AG04450 (cell line): ENCODE results near the gene RALY. TPM values are rescaled to one million over a fixed set of nuclear protein-coding genes. Genes with fewer than 3 reads are reported as not detected.
"Not testable (repeated sequence)": the region's sequence is repeated elsewhere in the genome, so short reads cannot be mapped to it uniquely, and the experiment has no call there.

Source experiments
- CTCF ChIA-PET: fragments of 300-600, 350-600 bp; formaldehyde crosslinking; extraction: SDS; loops from one replicate; lab custom pipeline; 2022; ENCODE audit warnings: antibody characterized with exemption, inconsistent platforms; lab: Charles Lee
- POLR2A ChIA-PET: fragments of 350-600 bp; formaldehyde crosslinking; extraction: SDS; loops from one replicate; lab custom pipeline; 2021; ENCODE audit warnings: antibody characterized with exemption, inconsistent platforms; lab: Yijun Ruan, JAX
- DNase-seq: peaks from one replicate; pipeline ENCODE4 v3.0.0-alpha.2; 2011; ENCODE audit warnings: low read depth, low spot score
- H3K27ac ChIP-seq: one replicate; pipeline ENCODE4 v1.5.1; 2012; ENCODE audit warnings: low read depth, low read length, control low read depth
- H3K27me3 ChIP-seq: one replicate; pipeline ENCODE4 v1.6.0; 2012; ENCODE audit warnings: low read length; ENCODE audit not compliant: control insufficient read depth, insufficient read depth
- H3K4me3 ChIP-seq: 2 replicates; pipeline ENCODE4 v1.5.1; 2011; ENCODE audit warnings: mild to moderate bottlenecking, low read depth, low read length, control low read depth
- H3K9me3 ChIP-seq: 2 replicates; pipeline ENCODE4 v1.5.1; 2012; ENCODE audit warnings: low read length; ENCODE audit not compliant: control insufficient read depth, insufficient read depth
- CTCF ChIP-seq: IDR thresholded peaks from 2 replicates; pipeline ENCODE4 v1.5.1; 2011; ENCODE audit warnings: low read depth, low read length, control low read depth, inconsistent platforms
- polyA plus RNA-seq: library from polyadenylated mRNA; depleted of rRNA; stranded (reverse); fragments of >200 nt; gene quantifications from 2 replicates; pipeline ENCODE4 v1.2.3, GENCODE V29; 2011

The RALY gene
- polyA plus RNA-seq, 1 experiment: 79.2 TPM

DNA sequence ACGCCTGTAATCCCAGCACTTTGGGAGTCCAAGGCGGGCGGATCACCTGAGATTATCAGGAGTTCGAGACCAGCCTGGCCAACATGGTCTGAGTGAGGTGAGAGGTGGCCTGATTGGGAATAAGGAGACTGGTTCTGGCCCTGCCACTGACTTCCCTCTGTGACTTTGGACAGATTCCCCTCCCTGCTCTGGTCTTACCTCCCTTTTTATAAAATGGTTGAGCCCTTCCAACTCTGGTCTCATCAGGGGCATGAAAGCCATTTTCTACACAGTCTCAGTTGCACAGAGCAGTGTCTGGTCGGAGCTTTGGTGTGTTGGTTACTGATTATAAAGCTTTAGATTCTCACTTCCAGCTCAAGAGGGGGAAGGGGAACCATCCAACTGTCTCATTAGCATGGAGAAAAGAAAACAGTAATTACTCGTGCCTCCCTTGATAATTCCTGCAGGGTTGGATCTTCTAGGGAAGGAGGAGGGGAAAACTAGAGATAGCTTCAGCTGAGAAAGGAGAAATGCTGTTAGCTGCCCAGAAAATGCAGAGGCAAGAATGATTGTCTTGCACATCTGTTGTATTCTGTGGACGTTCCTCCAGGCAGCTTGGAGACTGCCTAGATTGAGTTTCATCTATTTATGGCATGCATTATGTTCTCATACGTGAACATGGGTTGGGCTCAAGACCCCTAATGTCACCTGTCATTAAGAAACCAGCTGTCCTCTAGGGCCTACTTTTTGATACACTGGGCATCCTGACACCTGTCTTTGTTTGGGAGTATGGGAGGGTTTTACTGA lies 30.4 kb downstream of the RALY start:
- Histone ChIP-seq H3K9me3 (no peaks in the 10 kb centered on the region), H3K27me3 (no peaks in the 10 kb centered on the region), H3K4me3 (no peak overlapping the region), H3K27ac (no peak overlapping the region)
- no peak for DNase-seq
- ChIA-PET CTCF (no interaction called here), POLR2A (no interaction called here)
- no peak for TF ChIP-seq CTCF

DNA sequence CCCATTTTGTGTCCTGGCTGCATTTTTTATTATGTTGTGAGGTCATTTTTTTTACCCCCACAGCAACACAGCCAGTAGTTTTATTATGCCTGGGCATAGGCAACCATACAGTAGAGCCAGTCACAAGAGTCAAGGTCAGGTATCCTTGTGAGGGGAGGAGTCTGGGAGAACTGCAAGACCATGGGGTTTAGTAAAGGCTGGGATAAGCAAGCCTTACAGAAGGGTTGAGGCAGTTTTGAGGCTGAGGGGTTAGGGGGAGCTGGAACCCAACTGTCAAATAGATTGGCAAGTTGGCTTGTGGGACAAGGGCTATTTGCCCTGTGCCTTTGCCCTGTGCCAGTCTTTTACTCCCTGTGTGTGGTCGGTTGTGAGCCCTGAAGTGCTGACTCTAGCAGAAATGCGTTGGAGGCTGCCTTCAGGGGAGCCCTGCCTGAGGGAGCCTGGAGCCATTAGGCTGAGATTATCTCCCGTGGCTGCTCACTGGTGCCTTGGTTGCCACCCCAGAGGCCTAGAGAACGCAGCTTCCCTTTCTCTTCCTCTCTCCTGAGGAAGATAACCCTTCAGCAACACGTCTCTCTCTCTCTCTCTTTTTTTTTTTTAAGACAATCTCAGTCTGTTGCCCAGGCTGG lies 31.1 kb downstream of the RALY start:
- Histone ChIP-seq H3K9me3 (no peaks in the 10 kb centered on the region), H3K27me3 (no peaks in the 10 kb centered on the region), H3K27ac (no peak overlapping the region), H3K4me3 (no peak overlapping the region)
- TF ChIP-seq CTCF: no peak
- POLR2A ChIA-PET: interaction anchor here (0.7 kb wide), 1 partner anchor 94 kb away, joined by 6 read pairs; no protein-coding TSS in a partner anchor
- no peak for DNase-seq
- CTCF ChIA-PET: interaction anchor here (0.7 kb wide), 1 partner anchor 175 kb away, joined by 4 read pairs; no protein-coding TSS in a partner anchor

DNA sequence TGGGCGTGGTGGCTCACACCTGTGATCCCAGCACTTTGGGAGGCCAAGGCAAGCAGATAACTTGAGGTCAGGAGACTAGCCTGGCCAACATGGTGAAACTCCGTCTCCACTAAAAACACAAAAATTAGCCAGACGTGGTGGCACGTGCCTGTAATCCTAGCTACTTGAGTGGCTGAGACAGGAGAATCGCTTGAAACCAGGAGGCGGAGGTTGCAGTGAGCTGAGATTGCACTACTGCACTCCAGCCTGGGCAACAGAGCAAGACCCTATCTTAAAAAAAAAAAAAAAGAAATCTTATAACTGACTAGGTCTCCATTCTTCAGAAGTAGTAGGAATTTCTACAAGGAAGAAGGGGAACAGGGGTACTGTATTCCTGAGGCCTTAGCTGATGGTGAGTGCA lies 34.3 kb downstream of the RALY start:
- H3K9me3 ChIP-seq, H3K27ac ChIP-seq, H3K4me3 ChIP-seq, H3K27me3 ChIP-seq, DNase-seq: not testable (repeated sequence)
- ChIA-PET POLR2A (interaction anchor here (1.4 to 1.5 kb wide), 2 partner anchors 10 to 35 kb away, joined by 3 to 8 read pairs; no protein-coding TSS in a partner anchor), CTCF (interaction anchor here (0.5 kb wide), 1 partner anchor 8 kb away, joined by 3 read pairs; no protein-coding TSS in a partner anchor)

GRCh38 chr20:34029415-34029814 lies 35.7 kb downstream of the RALY start:
- Histone ChIP-seq H3K27ac (no peak overlapping the region), H3K9me3 (no peaks in the 10 kb centered on the region), H3K27me3 (no peaks in the 10 kb centered on the region), H3K4me3 (no peak overlapping the region)
- CTCF ChIA-PET: interaction anchor here (0.6 kb wide), 1 partner anchor 101 kb away, joined by 3 read pairs; no protein-coding TSS in a partner anchor
- TF ChIP-seq CTCF: no peak
- POLR2A ChIA-PET: no interaction called here
- DNase-seq: no peak

DNA sequence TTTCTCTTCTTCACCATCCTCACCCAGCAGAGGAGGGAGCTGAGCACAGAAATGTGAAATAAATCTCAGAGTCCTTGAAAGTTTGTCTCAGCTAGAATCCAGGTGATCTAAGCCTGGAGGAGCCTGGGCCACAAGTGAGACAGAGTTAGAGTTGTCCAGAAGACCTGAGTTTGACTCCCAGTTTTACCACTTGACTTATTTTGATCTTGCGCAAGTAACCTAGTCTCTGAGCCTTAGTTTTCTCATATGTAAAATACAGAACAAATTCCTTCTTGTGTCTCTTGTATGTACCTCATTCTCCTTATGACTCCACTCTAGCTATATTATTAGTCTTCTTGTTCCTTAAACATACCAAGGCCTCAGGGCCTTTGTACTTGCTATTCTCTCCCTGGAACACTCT lies 36.7 kb downstream of the RALY start:
- DNase-seq: no peak
- no peaks in the 10 kb centered on the region for H3K9me3 ChIP-seq
- no peak overlapping the region for H3K27ac ChIP-seq
- ChIA-PET POLR2A (no interaction called here), CTCF (no interaction called here)
- no peaks in the 10 kb centered on the region for H3K27me3 ChIP-seq
- no peak for TF ChIP-seq CTCF
- H3K4me3 ChIP-seq: no peak overlapping the region
